Activated T-helper 1 cell treated with anti-CD3 and anti-CD28 coated beads, Interleukin-12 subunit alpha, Interleukin-12 subunit beta, Interleukin-2, Interleukin-4 antibody, amounts not matched to agents 30 ng/mL and 10 ng/mL and 1 ng/mL, durations not matched to agents 14 hours and 24 hours and 36 hours (primary cell): Measurements from ENCODE around the gene C18orf63. TPM values are rescaled to one million over a fixed set of nuclear protein-coding genes. Genes with fewer than 3 reads are reported as not detected.

Experiments
- DNase-seq: peaks from one replicate; pipeline ENCODE4 v3.0.0; 2021; ENCODE audit warnings: low spot score
- H3K27ac Mint-ChIP-seq: one replicate; pipeline ENCODE4 v1.8.0; 2021; ENCODE audit warnings: mild to moderate bottlenecking, mixed read lengths
- H3K27me3 Mint-ChIP-seq: one replicate; pipeline ENCODE4 v1.8.0; 2022; ENCODE audit warnings: mild to moderate bottlenecking, moderate library complexity, mixed read lengths; ENCODE audit not compliant: insufficient read depth
- H3K36me3 Mint-ChIP-seq: one replicate; pipeline ENCODE4 v1.8.0; 2021; ENCODE audit warnings: low read depth, mixed read lengths
- H3K4me1 Mint-ChIP-seq: one replicate; pipeline ENCODE4 v1.8.0; 2021; ENCODE audit warnings: low read depth, mixed read lengths
- H3K4me3 Mint-ChIP-seq: one replicate; pipeline ENCODE4 v1.8.0; 2021; ENCODE audit warnings: mild to moderate bottlenecking, moderate library complexity, mixed read lengths
- H3K9me3 Mint-ChIP-seq: one replicate; pipeline ENCODE4 v1.8.0; 2021; ENCODE audit warnings: mixed read lengths
- intact Hi-C: fragments of 100-400 bp; cut with micrococcal nuclease; formaldehyde crosslinking; loops from one replicate; pipeline ENCODE4 v1.15.1; 2024
- total RNA-seq: library from RNA; stranded (reverse); gene quantifications from 2 replicates; pipeline ENCODE4 v1.2.3, GENCODE V29; 2022

C18orf63 gene
- total RNA-seq = not detected in 2 replicates

DNA sequence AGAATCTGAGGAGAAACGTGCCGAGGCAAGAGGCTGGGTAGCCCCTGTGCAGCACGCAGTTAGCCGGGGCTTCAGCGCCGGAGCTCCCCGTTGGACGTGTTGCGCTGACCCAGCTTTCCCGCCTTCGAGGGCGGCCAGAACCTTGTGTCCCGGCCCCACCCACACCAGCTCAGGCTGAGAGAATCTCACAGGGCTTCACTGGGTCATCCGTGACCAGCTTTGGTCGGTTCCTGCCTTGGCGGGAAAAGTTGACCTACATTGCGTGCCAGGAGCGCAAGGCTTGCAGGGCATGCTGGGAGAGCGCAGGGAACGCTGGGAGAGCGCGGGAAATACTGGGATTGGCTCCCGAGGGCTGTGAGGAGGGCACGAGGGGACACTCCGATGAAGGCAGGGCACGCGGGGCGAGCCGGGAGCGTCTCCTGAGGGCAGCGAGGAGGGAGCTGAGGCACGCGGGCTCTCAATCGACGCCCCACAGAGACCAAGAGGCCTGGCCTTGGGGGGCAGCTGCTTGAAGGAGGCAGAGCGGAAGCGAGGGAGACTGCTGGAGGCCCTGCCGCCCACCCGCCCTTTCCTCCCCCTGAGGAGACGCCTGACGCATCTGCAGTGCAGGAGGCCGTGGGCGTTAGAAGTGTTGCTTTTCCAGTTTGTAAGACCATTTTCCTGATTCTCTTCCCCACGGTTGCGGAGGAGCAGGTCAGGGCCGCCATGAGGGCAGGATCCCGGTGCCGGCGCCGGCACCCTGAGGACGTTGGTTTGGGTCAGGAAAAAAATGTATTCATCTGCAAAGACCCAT, at the start of gene C18orf63:
C18orf63 (plus strand) TSS at position 376 of the 793 bp plus-strand sequence. CDS start 2,027 bp downstream, outside the sequence.
- Mint-ChIP-seq H3K4me3 (no peak within 1 kb of the TSS), H3K9me3 (no peaks in the 10 kb centered on the region), H3K27me3 (peaks cover 6% of the 10 kb centered on the region), H3K4me1 (no peaks in the 10 kb centered on the region), H3K36me3 (no peaks in the 10 kb centered on the region), H3K27ac (no peak within 1 kb of the TSS)
- intact Hi-C loops = no loop called here
- DNase-seq = no peak

DNA sequence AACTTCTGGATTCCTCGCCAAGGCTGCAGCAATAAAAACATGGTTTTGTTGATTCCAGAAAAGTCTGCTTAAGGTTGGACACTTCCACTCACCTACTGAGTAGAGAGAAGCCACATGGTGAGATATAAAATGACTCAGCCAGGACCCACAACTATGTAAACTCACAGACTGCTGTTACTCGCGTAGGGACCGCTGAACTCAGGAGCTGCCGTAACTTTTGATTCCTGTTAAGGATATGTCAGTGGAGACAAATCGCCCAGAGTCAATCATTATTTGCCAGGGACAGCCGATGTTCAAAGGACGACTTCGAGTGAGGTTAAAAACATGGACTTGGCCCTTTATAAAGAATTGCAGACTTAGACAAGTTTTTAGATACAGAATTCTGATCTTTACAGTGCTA, 49.5 kb upstream of the C18orf63 start:
- Mint-ChIP-seq H3K36me3 (no peaks in the 10 kb centered on the region), H3K4me3 (no peak overlapping the region), H3K27me3 (no peaks in the 10 kb centered on the region), H3K4me1 (peaks cover 5% of the 10 kb centered on the region), H3K27ac (no peak overlapping the region), H3K9me3 (no peaks in the 10 kb centered on the region)
- DNase-seq = no peak
- intact Hi-C loops = no loop called here

DNA sequence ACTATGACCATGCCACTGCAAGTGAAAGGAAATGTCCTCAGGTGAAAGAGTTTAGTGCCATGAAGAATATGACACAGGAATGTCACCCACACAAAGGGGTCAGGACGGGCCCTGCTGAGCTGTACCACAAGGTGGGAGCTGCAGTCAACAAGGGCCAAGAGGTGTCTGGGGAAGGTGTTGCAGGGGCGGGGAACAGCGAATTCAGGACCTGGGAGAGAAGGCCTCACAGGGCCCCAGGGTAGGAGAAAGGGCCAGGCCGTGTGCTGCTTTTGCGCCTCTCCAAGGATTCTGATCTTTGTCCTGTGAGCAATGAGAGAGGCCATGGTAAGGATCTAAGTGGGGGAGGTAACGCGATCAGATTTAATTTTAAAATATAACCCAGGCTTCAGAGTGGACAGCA, 47.5 kb upstream of the C18orf63 start:
- H3K27me3 Mint-ChIP-seq = no peaks in the 10 kb centered on the region
- H3K4me1 Mint-ChIP-seq = peaks cover 5% of the 10 kb centered on the region
- no peak for DNase-seq
- H3K27ac Mint-ChIP-seq = no peak overlapping the region
- intact Hi-C loops = no loop called here
- H3K4me3 Mint-ChIP-seq = no peak overlapping the region
- no peaks in the 10 kb centered on the region for H3K9me3 Mint-ChIP-seq
- no peaks in the 10 kb centered on the region for H3K36me3 Mint-ChIP-seq

DNA sequence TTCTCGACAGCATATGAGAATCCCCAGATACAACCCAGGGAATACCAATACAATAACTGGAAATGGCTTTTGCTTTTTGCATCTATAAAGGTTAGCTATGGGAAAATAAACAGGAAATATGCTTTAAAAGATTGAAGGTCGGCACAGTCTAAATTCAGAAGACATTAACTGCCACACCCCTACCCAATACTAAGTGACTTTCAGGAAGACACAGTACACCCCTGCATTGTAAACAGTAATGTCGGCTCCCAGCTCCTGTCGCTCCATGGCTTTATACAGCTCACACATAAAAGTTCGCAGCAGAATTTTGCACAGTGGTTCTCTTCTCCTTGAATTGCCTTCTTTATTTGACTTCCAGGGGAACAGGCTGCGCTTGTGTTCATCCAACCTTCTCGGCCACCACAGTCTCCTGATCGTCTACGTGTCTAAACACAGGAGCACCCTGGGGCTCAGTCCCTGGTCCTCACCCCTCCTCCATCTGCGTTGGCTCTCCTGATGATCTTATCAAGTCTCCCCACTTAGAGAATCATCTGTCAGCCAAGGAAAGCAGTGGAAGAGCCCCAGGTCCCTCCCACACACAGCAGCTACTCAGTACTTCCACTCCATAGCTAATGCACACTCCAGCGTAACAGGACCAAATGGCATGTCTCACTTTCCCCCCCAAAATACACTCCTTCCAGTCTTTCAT, 46.6 kb upstream of the C18orf63 start:
- H3K27ac Mint-ChIP-seq = no peak overlapping the region
- H3K9me3 Mint-ChIP-seq = no peaks in the 10 kb centered on the region
- no peak overlapping the region for H3K4me3 Mint-ChIP-seq
- DNase-seq = no peak
- H3K27me3 Mint-ChIP-seq = no peaks in the 10 kb centered on the region
- intact Hi-C loops = no loop called here
- H3K36me3 Mint-ChIP-seq = no peaks in the 10 kb centered on the region
- peaks cover 5% of the 10 kb centered on the region for H3K4me1 Mint-ChIP-seq

DNA sequence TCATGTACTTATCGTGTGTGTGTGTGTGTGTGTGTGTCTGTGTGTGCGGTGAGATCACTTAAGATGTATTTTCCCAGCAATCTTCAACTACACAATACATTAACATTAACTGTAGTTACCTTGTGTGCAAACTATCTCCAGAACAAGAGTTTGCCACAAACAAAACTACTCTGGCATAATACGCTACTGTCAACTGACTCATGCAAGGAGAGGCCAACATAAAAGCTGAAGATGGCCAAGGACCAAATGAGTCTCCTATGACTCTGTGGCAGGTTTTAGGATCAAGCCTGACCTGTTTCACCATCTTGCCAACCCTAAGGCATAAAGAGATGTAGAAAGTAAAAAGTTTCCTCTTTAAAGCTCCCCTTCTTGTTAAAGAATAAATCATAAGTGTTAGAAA, 44.0 kb upstream of the C18orf63 start:
- Mint-ChIP-seq H3K27ac (no peak overlapping the region), H3K36me3 (no peaks in the 10 kb centered on the region), H3K4me3 (no peak overlapping the region), H3K4me1 (no peaks in the 10 kb centered on the region), H3K9me3 (no peaks in the 10 kb centered on the region), H3K27me3 (no peaks in the 10 kb centered on the region)
- DNase-seq = no peak
- intact Hi-C loops = no loop called here

DNA sequence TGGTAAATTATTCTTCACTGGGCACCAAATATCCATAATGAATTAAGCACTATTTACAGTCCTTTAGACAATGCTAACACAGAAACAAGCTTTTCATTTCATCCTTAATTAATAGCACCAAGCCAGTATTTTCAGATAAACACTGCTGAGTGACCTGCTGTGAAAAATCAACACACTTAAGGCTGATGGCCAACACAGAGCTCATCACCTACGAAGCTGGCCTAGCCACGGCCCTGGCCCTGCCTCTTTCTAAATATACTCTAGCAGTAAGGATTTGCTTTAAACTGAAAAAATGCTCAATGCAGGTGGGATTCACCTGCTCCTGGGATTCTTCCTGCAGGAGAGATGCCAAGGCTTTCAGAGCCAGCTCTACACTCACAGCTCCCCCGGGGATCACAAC, 42.2 kb upstream of the C18orf63 start:
- intact Hi-C loops = no loop called here
- Mint-ChIP-seq H3K9me3 (no peaks in the 10 kb centered on the region), H3K4me1 (no peaks in the 10 kb centered on the region), H3K36me3 (no peaks in the 10 kb centered on the region), H3K27me3 (no peaks in the 10 kb centered on the region), H3K27ac (no peak overlapping the region), H3K4me3 (no peak overlapping the region)
- no peak for DNase-seq

DNA sequence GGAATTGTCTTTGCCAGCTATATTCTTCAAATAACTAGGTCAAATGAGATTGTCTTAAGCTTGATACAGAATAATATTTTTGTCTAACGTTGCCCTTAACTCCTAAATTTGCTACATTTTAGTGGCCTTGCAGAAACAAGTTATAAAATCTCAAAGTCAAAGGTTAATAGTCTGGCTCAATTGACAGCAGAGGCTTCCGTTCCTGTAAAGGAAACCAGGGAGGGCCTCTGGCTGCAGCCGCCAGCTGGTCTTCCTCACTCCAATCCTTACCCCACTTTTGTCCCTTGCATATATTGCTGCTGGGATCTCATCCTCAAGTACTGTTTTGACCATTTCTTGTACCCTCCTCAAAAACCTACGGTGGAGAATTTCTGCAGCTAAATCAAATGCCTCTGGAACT, 40.9 kb upstream of the C18orf63 start:
- intact Hi-C loops = no loop called here
- no peaks in the 10 kb centered on the region for H3K9me3 Mint-ChIP-seq
- no peaks in the 10 kb centered on the region for H3K4me1 Mint-ChIP-seq
- H3K36me3 Mint-ChIP-seq = no peaks in the 10 kb centered on the region
- H3K27me3 Mint-ChIP-seq = no peaks in the 10 kb centered on the region
- no peak for DNase-seq
- H3K4me3 Mint-ChIP-seq = no peak overlapping the region
- H3K27ac Mint-ChIP-seq = no peak overlapping the region

DNA sequence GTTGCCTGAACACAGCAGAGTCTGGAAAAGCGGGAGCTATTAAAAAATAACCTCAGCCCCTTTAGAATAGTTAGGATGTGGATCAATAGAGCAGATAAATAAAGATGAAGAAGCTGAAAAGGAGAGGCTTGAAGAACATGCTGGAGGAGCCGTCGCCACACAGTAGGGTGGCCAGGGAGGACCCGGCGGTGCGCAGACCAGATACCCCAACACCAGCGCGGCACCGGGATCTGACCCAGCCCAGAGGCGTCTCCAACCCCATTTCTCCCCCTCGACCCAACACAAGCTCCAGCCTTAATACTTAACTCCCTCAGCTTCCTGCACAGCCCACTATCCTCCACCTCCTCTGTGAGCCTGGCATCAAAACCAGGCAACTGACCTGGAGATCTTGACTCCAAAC, 39.9 kb upstream of the C18orf63 start:
- Mint-ChIP-seq H3K36me3 (no peaks in the 10 kb centered on the region), H3K27ac (no peak overlapping the region), H3K27me3 (no peaks in the 10 kb centered on the region), H3K9me3 (no peaks in the 10 kb centered on the region), H3K4me1 (no peaks in the 10 kb centered on the region), H3K4me3 (no peak overlapping the region)
- intact Hi-C loops = no loop called here
- no peak for DNase-seq

DNA sequence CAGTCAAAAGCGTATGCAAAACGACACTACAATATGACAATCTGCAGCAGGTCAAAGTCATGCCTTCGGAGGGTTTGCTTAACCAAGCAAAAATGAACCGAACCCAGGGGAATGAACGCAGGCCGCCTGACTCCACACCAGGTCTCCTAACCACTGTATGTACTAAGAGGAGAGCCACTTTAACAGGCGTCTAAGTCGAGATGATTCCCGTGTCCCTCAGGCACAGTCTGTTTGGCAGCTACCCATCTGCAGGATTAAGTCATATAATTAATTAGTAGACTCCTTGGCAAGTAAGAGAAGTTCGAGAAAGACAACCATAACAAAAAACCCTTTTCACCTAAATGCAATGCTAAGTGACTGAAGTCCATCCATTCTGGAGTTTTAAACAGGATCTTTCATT, 39.0 kb upstream of the C18orf63 start:
- H3K4me3 Mint-ChIP-seq = no peak overlapping the region
- H3K27ac Mint-ChIP-seq = no peak overlapping the region
- H3K36me3 Mint-ChIP-seq = no peaks in the 10 kb centered on the region
- intact Hi-C loops = no loop called here
- no peak for DNase-seq
- no peaks in the 10 kb centered on the region for H3K27me3 Mint-ChIP-seq
- peaks cover 5% of the 10 kb centered on the region for H3K4me1 Mint-ChIP-seq
- no peaks in the 10 kb centered on the region for H3K9me3 Mint-ChIP-seq

DNA sequence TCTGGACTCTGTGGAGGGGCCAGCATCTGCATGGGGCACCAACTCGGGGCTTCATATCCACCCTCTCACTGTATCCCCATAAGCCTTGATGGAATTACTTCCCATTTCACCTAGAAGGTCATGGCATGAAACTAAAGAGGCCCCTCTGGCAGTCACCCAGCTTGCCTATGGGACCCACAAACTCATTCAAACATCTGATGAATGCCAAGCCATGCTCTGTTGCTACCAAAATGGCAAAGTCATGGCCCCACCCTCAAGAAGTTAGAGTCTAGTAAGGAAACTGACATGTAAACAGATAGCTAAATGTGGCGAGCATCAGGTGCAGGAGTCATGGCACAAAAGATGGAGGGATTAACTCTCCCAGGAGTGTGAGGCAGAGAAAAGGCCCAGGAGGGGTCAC, 38.3 kb upstream of the C18orf63 start:
- intact Hi-C loops = no loop called here
- Mint-ChIP-seq H3K36me3 (no peaks in the 10 kb centered on the region), H3K27ac (no peak overlapping the region), H3K4me3 (no peak overlapping the region), H3K27me3 (no peaks in the 10 kb centered on the region), H3K9me3 (no peaks in the 10 kb centered on the region), H3K4me1 (peaks cover 12% of the 10 kb centered on the region)
- DNase-seq = no peak

DNA sequence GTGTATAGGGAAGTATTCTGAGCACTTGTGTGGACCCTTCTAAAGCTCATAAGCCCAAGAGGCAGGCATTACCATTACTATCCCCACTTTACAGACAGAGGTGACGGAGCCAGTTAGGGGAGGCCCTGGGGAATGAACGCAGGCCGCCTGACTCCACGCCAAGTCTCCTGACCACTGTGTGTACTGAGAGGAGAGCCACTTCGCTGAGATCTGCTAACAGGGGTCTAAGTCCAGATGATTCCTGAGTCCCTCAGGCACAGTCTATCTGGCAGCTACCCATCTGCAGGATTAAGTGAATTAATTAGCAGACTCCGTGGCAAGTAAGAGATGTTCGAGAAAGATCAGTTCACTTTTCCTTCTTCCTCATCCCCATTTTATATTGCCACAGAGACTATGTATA, 37.6 kb upstream of the C18orf63 start:
- Mint-ChIP-seq H3K4me1 (peaks cover 19% of the 10 kb centered on the region), H3K36me3 (no peaks in the 10 kb centered on the region), H3K4me3 (no peak overlapping the region), H3K27ac (no peak overlapping the region), H3K9me3 (no peaks in the 10 kb centered on the region), H3K27me3 (no peaks in the 10 kb centered on the region)
- no peak for DNase-seq
- intact Hi-C loops = no loop called here

DNA sequence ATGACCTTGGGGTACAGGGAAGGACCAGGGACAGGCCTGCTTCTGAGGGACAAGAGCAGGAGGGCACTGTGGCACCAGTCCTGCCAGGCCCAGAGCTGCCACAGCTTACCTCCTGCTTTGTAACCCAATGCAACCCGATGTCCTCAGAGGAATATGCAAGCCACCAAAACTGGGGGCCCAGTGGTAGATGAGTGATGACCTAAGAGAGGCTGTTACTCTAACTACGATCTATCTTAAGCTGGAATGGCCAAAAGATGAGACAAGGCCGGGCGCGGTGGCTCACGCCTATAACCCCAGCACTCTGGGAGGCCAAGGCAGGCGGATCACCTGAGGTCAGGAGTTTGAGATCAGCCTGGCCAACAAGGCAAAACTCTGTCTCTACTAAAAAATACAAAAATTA, 36.7 kb upstream of the C18orf63 start:
- H3K36me3 Mint-ChIP-seq = no peaks in the 10 kb centered on the region
- no peaks in the 10 kb centered on the region for H3K27me3 Mint-ChIP-seq
- no peak overlapping the region for H3K4me3 Mint-ChIP-seq
- peaks cover 24% of the 10 kb centered on the region for H3K4me1 Mint-ChIP-seq
- DNase-seq = no peak
- H3K27ac Mint-ChIP-seq = no peak overlapping the region
- intact Hi-C loops = no loop called here
- no peaks in the 10 kb centered on the region for H3K9me3 Mint-ChIP-seq

DNA sequence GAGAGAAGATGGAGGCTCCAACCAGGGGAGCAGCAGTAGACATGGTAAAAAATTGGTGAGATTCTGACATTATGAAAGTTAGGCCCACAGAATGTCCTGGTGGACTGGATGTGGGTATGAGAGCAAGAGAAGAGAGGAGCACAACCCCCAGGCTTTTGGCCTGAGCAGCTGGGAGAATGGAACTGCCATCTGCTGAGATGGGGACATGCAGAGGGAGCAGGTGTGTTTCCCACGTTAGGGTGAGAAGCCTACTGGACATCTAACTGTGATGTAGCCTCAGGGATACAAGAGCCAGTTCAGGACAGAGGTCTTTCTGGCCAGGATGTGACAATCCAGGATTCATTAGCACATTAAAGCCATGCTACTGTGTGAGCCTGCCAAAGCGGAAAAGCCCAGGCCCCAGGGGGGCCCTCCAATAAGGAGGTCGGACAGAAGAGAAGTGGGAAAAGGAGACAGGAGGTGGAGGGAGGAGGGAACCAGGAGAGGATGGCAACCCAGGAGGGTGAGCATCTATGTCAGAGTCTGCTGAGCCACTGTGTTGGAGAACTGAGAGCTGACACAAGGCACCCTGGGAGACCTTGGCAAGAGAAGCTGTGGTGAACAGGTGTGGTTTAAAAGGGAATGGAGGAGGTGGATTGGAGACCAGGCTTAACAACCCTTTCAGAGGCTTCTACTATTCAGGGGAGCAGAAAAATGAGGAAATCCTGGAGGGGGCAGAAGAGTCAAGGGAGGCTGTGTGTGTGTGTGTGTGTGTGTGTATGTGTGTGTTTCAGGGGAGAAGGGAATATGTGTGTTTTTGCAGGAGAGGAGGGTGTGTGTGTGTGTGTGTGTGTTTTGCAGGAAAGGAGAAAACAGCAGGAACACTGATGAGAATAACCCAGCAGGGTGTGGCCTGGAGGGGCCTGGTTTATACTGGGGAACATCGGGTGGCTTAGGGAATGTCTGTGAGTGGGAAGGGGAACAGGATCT, 34.3 kb upstream of the C18orf63 start:
- H3K27me3 Mint-ChIP-seq = no peaks in the 10 kb centered on the region

More for the DNA sequence above, 34.3 kb upstream of the C18orf63 start:
- intact Hi-C loops = no loop called here
- Mint-ChIP-seq H3K4me1 (peaks cover 24% of the 10 kb centered on the region), H3K9me3 (no peaks in the 10 kb centered on the region), H3K36me3 (no peaks in the 10 kb centered on the region), H3K4me3 (no peak overlapping the region), H3K27ac (no peak overlapping the region)
- DNase-seq = no peak
